HG02623 (cell line): Measurements from ENCODE around the gene DOCK8.

Source experiments
- ATAC-seq: cut with Tn5 transposase; IDR thresholded peaks from one replicate; pipeline ENCODE4 v1.9.1; 2021; ENCODE audit warnings: moderate library complexity; ENCODE audit not compliant: unreplicated experiment

Gene DOCK8

DNA sequence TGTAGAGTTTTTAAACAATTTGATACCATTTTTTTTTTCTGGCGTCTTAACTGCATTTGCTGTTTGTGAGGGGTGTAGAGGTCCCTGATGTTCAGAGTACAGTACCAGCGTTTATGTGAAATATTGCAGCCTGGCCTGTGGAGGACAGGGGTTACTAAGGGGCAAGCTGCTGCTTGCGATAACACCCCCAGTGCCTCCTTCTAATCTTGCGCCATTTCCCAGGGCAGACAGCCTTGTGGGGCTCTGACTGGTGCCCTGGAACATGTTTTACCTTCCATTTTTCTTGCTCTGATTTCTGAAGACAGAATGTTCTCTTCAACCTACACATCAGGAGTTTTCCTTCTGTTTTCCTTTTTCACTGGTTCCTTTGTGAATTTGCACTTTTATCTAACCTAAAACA, 142.9 kb downstream of the DOCK8 start:
- no peak for ATAC-seq

- no peak for ATAC-seq
Measured at GRCh38 chr9:362561-363273, 148.1 kb downstream of the DOCK8 start.

DNA sequence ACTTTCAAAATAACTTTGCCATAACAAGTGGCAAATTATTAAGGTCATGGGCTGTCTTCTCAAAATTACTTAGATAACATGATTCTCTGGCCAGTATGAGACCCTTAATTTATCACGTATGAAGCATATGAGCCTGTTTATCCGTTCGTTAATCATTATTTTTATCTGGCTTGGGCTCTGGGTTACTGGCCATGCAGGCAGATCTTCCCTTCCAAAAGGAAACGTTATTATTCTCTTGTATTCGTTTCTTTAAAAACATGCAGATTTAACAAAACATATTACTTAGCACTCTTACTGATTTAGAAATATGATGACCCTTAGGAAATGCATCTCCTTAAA, 148.6 kb downstream of the DOCK8 start:
- ATAC-seq: no peak

GRCh38 chr9:365436-365835, 150.8 kb downstream of the DOCK8 start:
- no peak for ATAC-seq

DNA sequence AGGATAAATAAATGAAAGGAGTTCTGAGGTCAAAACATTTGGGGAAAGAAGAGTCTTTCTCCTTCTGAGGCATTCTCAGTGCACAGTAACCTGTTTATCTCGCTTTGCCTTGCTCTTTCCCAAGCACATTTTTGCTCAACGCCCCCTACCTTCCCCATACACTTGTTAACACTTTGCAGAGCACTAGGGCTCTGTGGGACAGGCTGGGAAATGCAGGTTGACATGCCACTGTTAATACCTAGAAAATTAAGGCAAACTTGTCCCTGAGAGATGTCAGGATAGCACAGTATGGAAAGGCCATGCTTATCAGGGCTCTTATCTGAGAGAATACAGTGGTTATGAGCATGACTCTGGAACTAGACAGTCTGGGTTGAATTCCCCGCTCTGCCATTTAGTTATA, 152.0 kb downstream of the DOCK8 start:
- ATAC-seq: no peak

- no peak for ATAC-seq
Measured at GRCh38 chr9:370086-370485, 155.4 kb downstream of the DOCK8 start.

GRCh38 chr9:371349-371748, 156.7 kb downstream of the DOCK8 start:
- no peak for ATAC-seq

- no peak for ATAC-seq
Measured at GRCh38 chr9:372128-372527, 157.5 kb downstream of the DOCK8 start.

GRCh38 chr9:373759-374206, 159.1 kb downstream of the DOCK8 start:
- ATAC-seq: no peak

- no peak for ATAC-seq
Measured at GRCh38 chr9:374736-375135, 160.1 kb downstream of the DOCK8 start.

GRCh38 chr9:376115-376514, 161.4 kb downstream of the DOCK8 start:
- ATAC-seq: no peak

DNA sequence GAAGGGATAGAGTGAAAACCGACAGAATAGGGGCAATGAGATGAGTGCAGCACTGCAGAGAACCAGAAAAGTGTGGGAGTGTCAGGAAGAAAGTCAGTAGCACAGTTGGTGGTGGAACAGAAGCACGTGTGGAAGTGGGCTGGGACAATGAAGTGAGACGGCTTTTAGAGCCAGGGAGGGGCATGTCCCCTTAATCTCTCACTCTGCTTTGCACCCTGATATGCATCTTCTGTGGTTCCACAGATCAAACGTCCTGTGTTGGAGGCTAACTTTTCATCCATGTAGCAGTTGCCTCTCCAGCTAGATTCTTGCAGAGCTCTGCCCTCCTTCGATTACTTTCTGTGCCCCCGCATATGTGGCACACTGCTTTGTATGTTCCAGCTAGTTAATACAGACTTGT, 163.6 kb downstream of the DOCK8 start:
- no peak for ATAC-seq

DNA sequence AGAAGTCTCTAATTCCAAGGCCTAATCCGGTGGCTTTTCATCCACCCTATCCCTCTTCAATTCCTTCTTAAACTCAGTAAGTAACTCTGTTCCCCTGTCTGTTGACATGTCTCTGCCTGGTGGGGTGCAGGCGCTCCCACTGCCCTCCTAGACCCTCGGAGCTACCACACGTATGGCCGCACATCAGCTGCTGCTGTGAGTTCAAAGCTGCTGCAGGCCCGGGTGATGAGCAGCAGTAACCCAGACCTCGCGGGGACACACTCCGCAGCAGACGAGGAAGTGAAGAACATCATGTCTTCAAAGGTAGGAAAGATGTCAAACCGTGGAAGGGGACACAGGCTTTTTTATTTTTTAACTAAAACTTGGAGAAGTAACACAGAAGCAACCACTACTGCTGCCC, 167.7 kb downstream of the DOCK8 start:
- ATAC-seq: no peak

DNA sequence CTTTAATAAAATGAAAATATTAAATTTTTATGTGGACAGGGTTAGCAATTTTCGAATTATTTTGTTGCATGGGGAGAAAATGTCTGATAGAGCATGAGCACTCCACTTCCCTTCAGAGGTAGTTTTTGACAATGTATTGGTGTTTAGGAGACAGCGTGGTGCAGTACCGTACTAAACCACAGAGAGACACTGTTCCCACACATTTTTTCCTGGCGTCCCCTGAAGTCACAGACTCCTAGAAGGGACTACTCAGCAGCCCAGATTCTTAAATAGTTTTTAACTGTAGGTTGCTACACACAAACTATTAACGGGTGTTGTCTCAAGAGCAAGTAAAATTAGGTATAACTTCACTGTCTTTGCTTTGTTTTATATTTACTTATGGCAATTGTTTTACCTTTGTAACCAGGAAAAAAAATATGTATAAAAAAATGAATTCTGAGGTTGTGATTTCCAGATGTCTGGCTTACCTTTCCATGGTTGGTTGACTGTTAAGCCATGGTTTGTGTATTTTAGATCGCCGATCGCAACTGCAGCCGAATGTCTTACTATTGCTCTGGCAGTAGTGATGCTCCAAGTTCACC, 171.2 kb downstream of the DOCK8 start:
- no peak for ATAC-seq

- no peak for ATAC-seq
Measured at GRCh38 chr9:389159-389558, 174.5 kb downstream of the DOCK8 start.

GRCh38 chr9:389758-390157, 175.1 kb downstream of the DOCK8 start:
- no peak for ATAC-seq

DNA sequence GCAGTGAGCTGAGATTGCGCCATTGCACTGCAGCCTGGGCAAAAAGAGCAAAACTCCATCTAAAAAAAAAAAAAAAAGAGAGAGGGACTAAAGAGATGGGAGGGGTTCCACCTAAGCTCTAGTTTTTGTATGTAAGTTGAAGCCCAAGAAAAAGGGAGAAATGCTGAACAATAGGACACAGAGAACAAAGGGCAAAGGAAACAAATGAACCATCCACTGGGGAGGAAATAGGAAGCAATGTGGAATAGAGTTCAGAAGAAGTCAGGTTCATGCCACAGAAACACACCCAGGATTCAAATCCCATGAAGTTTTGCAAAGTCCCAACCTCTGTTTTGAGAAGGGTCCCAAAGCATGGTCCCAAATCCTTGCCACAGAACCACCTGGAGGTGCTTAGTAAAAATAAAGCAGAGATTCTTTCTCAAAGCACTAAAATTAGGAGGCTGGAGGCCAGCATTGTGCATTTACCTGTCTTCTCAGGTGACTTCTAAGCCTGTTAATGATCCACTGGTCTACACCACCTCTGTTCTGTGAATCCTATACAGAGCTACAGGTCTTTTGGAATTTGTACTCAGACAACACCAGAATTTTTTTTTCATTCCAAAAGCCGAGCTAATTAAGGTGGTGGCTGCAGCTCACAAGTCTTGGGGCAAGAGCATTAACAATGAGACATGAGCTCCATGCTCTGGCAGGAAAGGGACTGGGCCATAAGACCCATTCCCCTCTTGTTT, 177.6 kb downstream of the DOCK8 start:
- no peak for ATAC-seq

GRCh38 chr9:394347-395052, 179.8 kb downstream of the DOCK8 start:
- no peak for ATAC-seq

- ATAC-seq: no peak
Measured at GRCh38 chr9:396396-396795, 181.7 kb downstream of the DOCK8 start.

DNA sequence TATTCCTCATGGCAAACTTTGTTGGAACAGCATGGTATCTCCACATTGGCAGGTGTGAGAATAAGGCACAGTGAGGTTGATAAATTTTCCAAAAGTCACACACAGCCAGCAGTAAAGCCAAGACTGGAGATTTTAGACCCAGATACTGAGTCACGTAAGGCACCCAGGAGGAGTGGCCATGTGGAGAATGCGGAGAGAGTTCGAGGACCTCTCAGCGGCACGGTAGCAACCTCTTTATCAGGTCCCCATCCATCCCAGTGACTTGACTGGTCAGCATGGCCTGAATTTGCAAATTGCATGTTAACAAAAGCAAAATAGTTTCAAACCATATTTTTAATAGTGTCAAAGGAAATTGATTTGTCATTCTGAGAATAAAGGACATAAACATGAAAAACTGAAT, 183.4 kb downstream of the DOCK8 start:
- ATAC-seq: no peak

- ATAC-seq: no peak
Measured at GRCh38 chr9:401223-401622, 186.6 kb downstream of the DOCK8 start.

DNA sequence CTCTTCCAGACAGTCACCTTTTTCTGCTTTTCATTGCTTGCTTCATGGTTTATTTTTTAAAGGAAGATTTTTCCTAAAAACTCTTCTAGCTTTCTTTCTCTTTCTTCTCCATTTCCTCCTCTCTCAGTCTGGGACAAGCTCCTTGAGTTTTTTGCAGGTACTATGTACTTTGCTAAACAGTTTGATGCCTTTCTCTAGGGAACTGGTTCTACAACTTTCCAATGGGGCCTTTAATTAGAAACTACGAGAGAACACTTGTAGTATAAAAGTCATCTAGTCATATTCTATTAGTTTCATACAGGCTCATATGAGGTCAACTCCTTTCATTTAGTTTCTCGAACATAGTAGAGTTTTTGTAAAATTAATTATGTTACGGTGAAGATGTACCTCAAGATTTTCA, 189.6 kb downstream of the DOCK8 start:
- no peak for ATAC-seq
